ENCODE results near the gene LDAF1.
"Not testable (repeated sequence)": the region's sequence is repeated elsewhere in the genome, so short reads cannot be mapped to it uniquely, and the experiment has no call there.

LDAF1 gene

GRCh38 chr16:21158208-21159110 is at the start of gene LDAF1:
LDAF1 (plus strand) TSS chr16:21158674; CDS start chr16:21161183, 2,509 bp downstream.
- peaks cover 30% of the 10 kb centered on the region for H3K36me3 ChIP-seq (ENCODE audit: control insufficient read depth, insufficient read depth, low read length)
- peak within 1 kb of the TSS; percentile 21 for H3K27ac ChIP-seq (ENCODE audit: low read depth, low read length)
- H3K27me3 ChIP-seq (ENCODE audit: control insufficient read depth, insufficient read depth, low read length): peaks cover 9% of the 10 kb centered on the region
- no peak within 1 kb of the TSS; the same call in 1 of the 2 replicates for H3K9ac ChIP-seq (ENCODE audit: low read depth, low read length)
- peaks cover 14% of the 10 kb centered on the region for H3K4me1 ChIP-seq (ENCODE audit: control insufficient read depth, insufficient read depth, low read length)
- H3K4me3 ChIP-seq (ENCODE audit: low read depth, low read length): peak within 1 kb of the TSS; percentile 84
- H3K9me3 ChIP-seq (ENCODE audit: control insufficient read depth, insufficient read depth, low read length): no peaks in the 10 kb centered on the region

- not testable (repeated sequence) for H3K9ac ChIP-seq (ENCODE audit: low read depth, low read length); H3K36me3 ChIP-seq (ENCODE audit: control insufficient read depth, insufficient read depth, low read length); H3K4me3 ChIP-seq (ENCODE audit: low read depth, low read length); H3K27me3 ChIP-seq (ENCODE audit: control insufficient read depth, insufficient read depth, low read length); H3K9me3 ChIP-seq (ENCODE audit: control insufficient read depth, insufficient read depth, low read length)
- peak overlapping the region; percentile 49 for H3K27ac ChIP-seq (ENCODE audit: low read depth, low read length)
- peaks cover 16% of the 10 kb centered on the region for H3K4me1 ChIP-seq (ENCODE audit: control insufficient read depth, insufficient read depth, low read length)
Observed at GRCh38 chr16:21115551-21115950, 42.9 kb upstream of the LDAF1 start.

GRCh38 chr16:21116148-21116693 is 42.3 kb upstream of the LDAF1 start:
- Histone ChIP-seq H3K36me3 (ENCODE audit: control insufficient read depth, insufficient read depth, low read length) (no peaks in the 10 kb centered on the region), H3K9me3 (ENCODE audit: control insufficient read depth, insufficient read depth, low read length) (no peaks in the 10 kb centered on the region), H3K4me3 (ENCODE audit: low read depth, low read length) (peak overlapping the region; percentile 23; the same call in 1 of the 2 replicates), H3K27ac (ENCODE audit: low read depth, low read length) (peak overlapping the region; percentile 49), H3K9ac (ENCODE audit: low read depth, low read length) (no peak overlapping the region), H3K27me3 (ENCODE audit: control insufficient read depth, insufficient read depth, low read length) (no peaks in the 10 kb centered on the region), H3K4me1 (ENCODE audit: control insufficient read depth, insufficient read depth, low read length) (peaks cover 15% of the 10 kb centered on the region)

GRCh38 chr16:21117567-21117966 is 40.9 kb upstream of the LDAF1 start:
- H3K27ac ChIP-seq (ENCODE audit: low read depth, low read length): no peak overlapping the region
- H3K9ac ChIP-seq (ENCODE audit: low read depth, low read length): no peak overlapping the region
- H3K4me3 ChIP-seq (ENCODE audit: low read depth, low read length): no peak overlapping the region
- H3K27me3 ChIP-seq (ENCODE audit: control insufficient read depth, insufficient read depth, low read length): no peaks in the 10 kb centered on the region
- H3K36me3 ChIP-seq (ENCODE audit: control insufficient read depth, insufficient read depth, low read length): no peaks in the 10 kb centered on the region
- no peaks in the 10 kb centered on the region for H3K9me3 ChIP-seq (ENCODE audit: control insufficient read depth, insufficient read depth, low read length)
- peaks cover 12% of the 10 kb centered on the region for H3K4me1 ChIP-seq (ENCODE audit: control insufficient read depth, insufficient read depth, low read length)

GRCh38 chr16:21120976-21121520 is 37.4 kb upstream of the LDAF1 start:
- no peaks in the 10 kb centered on the region for H3K27me3 ChIP-seq (ENCODE audit: control insufficient read depth, insufficient read depth, low read length)
- H3K4me3 ChIP-seq (ENCODE audit: low read depth, low read length): no peak overlapping the region
- H3K9ac ChIP-seq (ENCODE audit: low read depth, low read length): no peak overlapping the region
- no peak overlapping the region for H3K27ac ChIP-seq (ENCODE audit: low read depth, low read length)
- peaks cover 9% of the 10 kb centered on the region for H3K4me1 ChIP-seq (ENCODE audit: control insufficient read depth, insufficient read depth, low read length)
- no peaks in the 10 kb centered on the region for H3K9me3 ChIP-seq (ENCODE audit: control insufficient read depth, insufficient read depth, low read length)
- H3K36me3 ChIP-seq (ENCODE audit: control insufficient read depth, insufficient read depth, low read length): no peaks in the 10 kb centered on the region

GRCh38 chr16:21125191-21125590 is 33.3 kb upstream of the LDAF1 start:
- Histone ChIP-seq H3K9ac (ENCODE audit: low read depth, low read length) (no peak overlapping the region), H3K36me3 (ENCODE audit: control insufficient read depth, insufficient read depth, low read length) (no peaks in the 10 kb centered on the region), H3K4me3 (ENCODE audit: low read depth, low read length) (no peak overlapping the region), H3K27me3 (ENCODE audit: control insufficient read depth, insufficient read depth, low read length) (no peaks in the 10 kb centered on the region), H3K9me3 (ENCODE audit: control insufficient read depth, insufficient read depth, low read length) (no peaks in the 10 kb centered on the region), H3K4me1 (ENCODE audit: control insufficient read depth, insufficient read depth, low read length) (peaks cover 12% of the 10 kb centered on the region), H3K27ac (ENCODE audit: low read depth, low read length) (no peak overlapping the region)

- Histone ChIP-seq H3K36me3 (ENCODE audit: control insufficient read depth, insufficient read depth, low read length) (no peaks in the 10 kb centered on the region), H3K4me3 (ENCODE audit: low read depth, low read length) (no peak overlapping the region), H3K9me3 (ENCODE audit: control insufficient read depth, insufficient read depth, low read length) (no peaks in the 10 kb centered on the region), H3K9ac (ENCODE audit: low read depth, low read length) (no peak overlapping the region), H3K27ac (ENCODE audit: low read depth, low read length) (no peak overlapping the region), H3K4me1 (ENCODE audit: control insufficient read depth, insufficient read depth, low read length) (peaks cover 16% of the 10 kb centered on the region), H3K27me3 (ENCODE audit: control insufficient read depth, insufficient read depth, low read length) (no peaks in the 10 kb centered on the region)
Observed at GRCh38 chr16:21126518-21126917, 32.0 kb upstream of the LDAF1 start.

- Histone ChIP-seq H3K4me3 (ENCODE audit: low read depth, low read length) (no peak overlapping the region), H3K9ac (ENCODE audit: low read depth, low read length) (no peak overlapping the region), H3K27me3 (ENCODE audit: control insufficient read depth, insufficient read depth, low read length) (no peaks in the 10 kb centered on the region), H3K36me3 (ENCODE audit: control insufficient read depth, insufficient read depth, low read length) (no peaks in the 10 kb centered on the region), H3K27ac (ENCODE audit: low read depth, low read length) (no peak overlapping the region), H3K4me1 (ENCODE audit: control insufficient read depth, insufficient read depth, low read length) (peaks cover 16% of the 10 kb centered on the region), H3K9me3 (ENCODE audit: control insufficient read depth, insufficient read depth, low read length) (no peaks in the 10 kb centered on the region)
Observed at GRCh38 chr16:21128991-21129390, 29.5 kb upstream of the LDAF1 start.

- no peak overlapping the region for H3K27ac ChIP-seq (ENCODE audit: low read depth, low read length)
- peaks cover 16% of the 10 kb centered on the region for H3K4me1 ChIP-seq (ENCODE audit: control insufficient read depth, insufficient read depth, low read length)
- no peaks in the 10 kb centered on the region for H3K36me3 ChIP-seq (ENCODE audit: control insufficient read depth, insufficient read depth, low read length)
- H3K4me3 ChIP-seq (ENCODE audit: low read depth, low read length): no peak overlapping the region
- H3K27me3 ChIP-seq (ENCODE audit: control insufficient read depth, insufficient read depth, low read length): no peaks in the 10 kb centered on the region
- H3K9ac ChIP-seq (ENCODE audit: low read depth, low read length): no peak overlapping the region
- no peaks in the 10 kb centered on the region for H3K9me3 ChIP-seq (ENCODE audit: control insufficient read depth, insufficient read depth, low read length)
Observed at GRCh38 chr16:21130811-21131210, 27.7 kb upstream of the LDAF1 start.

- Histone ChIP-seq H3K4me3 (ENCODE audit: low read depth, low read length) (no peak overlapping the region), H3K36me3 (ENCODE audit: control insufficient read depth, insufficient read depth, low read length) (no peaks in the 10 kb centered on the region), H3K27me3 (ENCODE audit: control insufficient read depth, insufficient read depth, low read length) (no peaks in the 10 kb centered on the region), H3K4me1 (ENCODE audit: control insufficient read depth, insufficient read depth, low read length) (0 out of 2 replicates have a peak, but pooled peaks cover 4% of the 10 kb centered on the region), H3K9ac (ENCODE audit: low read depth, low read length) (no peak overlapping the region), H3K27ac (ENCODE audit: low read depth, low read length) (no peak overlapping the region), H3K9me3 (ENCODE audit: control insufficient read depth, insufficient read depth, low read length) (no peaks in the 10 kb centered on the region)
Observed at GRCh38 chr16:21134053-21134452, 24.4 kb upstream of the LDAF1 start.

GRCh38 chr16:21145738-21146137 is 12.7 kb upstream of the LDAF1 start:
- H3K36me3 ChIP-seq (ENCODE audit: control insufficient read depth, insufficient read depth, low read length): no peaks in the 10 kb centered on the region
- H3K27me3 ChIP-seq (ENCODE audit: control insufficient read depth, insufficient read depth, low read length): no peaks in the 10 kb centered on the region
- H3K4me3 ChIP-seq (ENCODE audit: low read depth, low read length): no peak overlapping the region
- H3K9me3 ChIP-seq (ENCODE audit: control insufficient read depth, insufficient read depth, low read length): no peaks in the 10 kb centered on the region
- H3K4me1 ChIP-seq (ENCODE audit: control insufficient read depth, insufficient read depth, low read length): no peaks in the 10 kb centered on the region
- no peak overlapping the region for H3K27ac ChIP-seq (ENCODE audit: low read depth, low read length)
- H3K9ac ChIP-seq (ENCODE audit: low read depth, low read length): no peak overlapping the region

Data from HUES48 (cell line).